H1 (cell line): Measurements from ENCODE around the gene SLC25A20. TPM values are rescaled to one million over a fixed set of nuclear protein-coding genes. Genes with fewer than 3 reads are reported as not detected.

Experiments
- ASH2L ChIP-seq: fragments of 200-600, 300-600 bp; sonication (generic); IDR thresholded peaks from one replicate; pipeline ENCODE4 v1.7.1; 2017; ENCODE audit warnings: low read length
- EP300 ChIP-seq, 2 experiments: IDR thresholded peaks; 1 replicate in 1 of 2; 2 replicates in 1 of 2; pipeline ENCODE4 v1.6.1; 2011 to 2012; ENCODE audit warnings: low read depth in 2 of 2, low read length in 2 of 2, mild to moderate bottlenecking in 2 of 2, borderline replicate concordance in 1 of 2, inconsistent platforms in 1 of 2, moderate library complexity in 1 of 2
- EZH2 ChIP-seq: fragments of 200-600 bp; sonication (generic); IDR thresholded peaks from 2 replicates; pipeline ENCODE4 v1.7.1; 2012; ENCODE audit warnings: low read depth, mild to moderate bottlenecking, moderate library complexity, low read length, inconsistent platforms; ENCODE audit not compliant: severe bottlenecking
- JUN ChIP-seq: IDR thresholded peaks from 2 replicates; pipeline ENCODE4 v1.6.1; 2011; ENCODE audit warnings: low read depth, mild to moderate bottlenecking, improper control_type of control experiment, low read length
- KDM4A ChIP-seq: IDR thresholded peaks from one replicate; pipeline ENCODE4 v1.7.1; 2012; ENCODE audit warnings: low read depth, mild to moderate bottlenecking, moderate library complexity, low read length, inconsistent platforms; ENCODE audit not compliant: severe bottlenecking
- RFX5 ChIP-seq: IDR thresholded peaks from 2 replicates; pipeline ENCODE4 v1.6.1; 2011; ENCODE audit warnings: low read depth, low read length, improper control_type of control experiment, borderline replicate concordance
- RXRA ChIP-seq: IDR thresholded peaks from 2 replicates; pipeline ENCODE4 v1.6.1; 2011; ENCODE audit warnings: low read depth, mild to moderate bottlenecking, low read length, moderate library complexity; ENCODE audit not compliant: insufficient read depth
- SIN3A ChIP-seq, 2 experiments: IDR thresholded peaks in 1 of 2; conservative IDR thresholded peaks in 1 of 2; 2 replicates each; pipeline ENCODE4 v1.6.1; 2011 to 2012; ENCODE audit warnings: low read length in 2 of 2, improper control_type of control experiment in 1 of 2, low read depth in 1 of 2, mild to moderate bottlenecking in 1 of 2
- SP4 ChIP-seq: IDR thresholded peaks from 2 replicates; pipeline ENCODE4 v1.6.1; 2012; ENCODE audit warnings: low read length, inconsistent platforms
- TAF1 ChIP-seq: IDR thresholded peaks from 2 replicates; pipeline ENCODE4 v1.6.1; 2011; ENCODE audit warnings: mild to moderate bottlenecking, low read depth, low read length
- polyA plus RNA-seq, 7 experiments: library from polyadenylated mRNA; depleted of rRNA in 3 of 7; stranded (reverse) in 5 of 7; unstranded in 2 of 7; fragments of >200 nt in 5 of 7; fragments of 200-250 nt in 2 of 7; gene quantifications; 1 replicate in 5 of 7; 2 replicates in 1 of 7; 4 replicates in 1 of 7; pipeline versions ENCODE4 v1.2.1 to v1.2.3, GENCODE V29; 2011 to 2013; ENCODE audit warnings: missing spikeins in 2 of 7, mixed read lengths in 2 of 7
- total RNA-seq: library from RNA; stranded (reverse); fragmentation: NEBNext Ultra II Directional; extraction: Animal tissue kit (Norgen Biotek cat#: 25700); gene quantifications from 2 replicates; pipeline ENCODE4 v1.2.1, GENCODE V29; 2021

Gene SLC25A20
- total and polyA plus RNA-seq, 2 of the 8 experiments (the other 6 are each of a cell fraction or from before 2014, with no cell fraction given) = 3.8 to 4.0 TPM

GRCh38 chr3:48847504-48848423 is 50.9 kb downstream of the SLC25A20 start, which contains the start of gene PRKAR2A (continued):
- TF ChIP-seq RFX5 (no peak), KDM4A (peak; percentile 70), SP4 (no peak), EZH2 (no peak), JUN (no peak), SIN3A (conservative IDR thresholded peaks at IDR 0.05 in 1 of 2, IDR thresholded peaks at IDR 0.05 in 1 of 2; ENCODE audit: low read depth in 1 of 2, low read length in 2 of 2) (peak; percentile 43 to 59; a peak in 2 of 4 replicates), ASH2L (peak; percentile 92), EP300 (IDR thresholded peaks at IDR 0.05; ENCODE audit: borderline replicate concordance in 1 of 2, low read depth in 2 of 2, low read length in 2 of 2) (0 out of 3 replicates have a peak, but pooled peaks of 1 of the 2 experiments have one; percentile 14), TAF1 (peak; percentile 40; the same call in 1 of the 2 replicates), RXRA (no peak)
